ENCODE data around the gene ZSCAN10.
"Not testable (repeated sequence)": the region's sequence is repeated elsewhere in the genome, so short reads cannot be mapped to it uniquely, and the experiment has no call there.

The ZSCAN10 gene

GRCh38 chr16:3141781-3142311, 42.8 kb upstream of the ZSCAN10 start:
- no peak overlapping the region for H2BK12ac ChIP-seq (ENCODE audit: low read length in 2 of 2)
- no peaks in the 10 kb centered on the region for H3K27me3 ChIP-seq (ENCODE audit: control insufficient read depth in 1 of 2, insufficient read depth in 1 of 2, low read length in 2 of 2)
- H3K9ac ChIP-seq (ENCODE audit: low read length): no peak overlapping the region
- no peak overlapping the region for H3K18ac ChIP-seq (ENCODE audit: low read depth in 1 of 2, low read length in 2 of 2)
- 96% methylated on average over 23 of the region's 23 CpGs for WGBS
- no peak overlapping the region for H3K14ac ChIP-seq (ENCODE audit: low read length in 2 of 2)
- DNase-seq: no peak
- peaks cover 12% of the 10 kb centered on the region for H3K79me1 ChIP-seq (replicated peaks; ENCODE audit: low read length, poor library complexity, severe bottlenecking)
- H3K4me3 ChIP-seq (ENCODE audit: insufficient read depth in 1 of 2, low read depth in 1 of 2, low read length in 2 of 2): no peak overlapping the region
- H3K9me3 ChIP-seq (ENCODE audit: control insufficient read depth, low read length): no peaks in the 10 kb centered on the region
- no peak overlapping the region for H2AK5ac ChIP-seq (ENCODE audit: low read length, severe bottlenecking)
- no peak overlapping the region for H2AFZ ChIP-seq (ENCODE audit: low read depth, low read length)
- no peak overlapping the region for H2BK5ac ChIP-seq (ENCODE audit: low read depth, low read length, poor library complexity, severe bottlenecking)
- peaks cover 19% of the 10 kb centered on the region for H3K4me1 ChIP-seq (ENCODE audit: control insufficient read depth, insufficient read depth, low read depth, low read length)
- no peak overlapping the region for H2BK120ac ChIP-seq (ENCODE audit: low read depth, low read length)
- H3K4me2 ChIP-seq (ENCODE audit: low read length, poor library complexity, severe bottlenecking): no peak overlapping the region
- no peak overlapping the region for H2BK15ac ChIP-seq (ENCODE audit: low read depth, poor library complexity, severe bottlenecking)
- H3K36me3 ChIP-seq (ENCODE audit: control insufficient read depth in 1 of 2, insufficient read depth in 2 of 2, low read depth in 1 of 2, low read length in 2 of 2): peaks cover 40 to 56% of the 10 kb centered on the region in 2 experiments
- H3K4ac ChIP-seq (ENCODE audit: low read depth in 1 of 2, low read length in 2 of 2): no peak overlapping the region
- no peak overlapping the region for H4K91ac ChIP-seq (ENCODE audit: low read length)
- no peak overlapping the region for H3K23ac ChIP-seq (ENCODE audit: low read length in 2 of 2)
- H4K8ac ChIP-seq (ENCODE audit: low read length): no peak overlapping the region
- H3K27ac ChIP-seq (ENCODE audit: low read length, poor library complexity, severe bottlenecking): no peak overlapping the region

- H3K18ac ChIP-seq (ENCODE audit: low read depth in 1 of 2, low read length in 2 of 2): no peak overlapping the region
- no peak overlapping the region for H2AFZ ChIP-seq (ENCODE audit: low read depth, low read length)
- H3K36me3 ChIP-seq (ENCODE audit: control insufficient read depth in 1 of 2, insufficient read depth in 2 of 2, low read depth in 1 of 2, low read length in 2 of 2): peaks cover 40 to 56% of the 10 kb centered on the region in 2 experiments
- no peaks in the 10 kb centered on the region for H3K27me3 ChIP-seq (ENCODE audit: control insufficient read depth in 1 of 2, insufficient read depth in 1 of 2, low read length in 2 of 2)
- no peak overlapping the region for H2BK12ac ChIP-seq (ENCODE audit: low read length in 2 of 2)
- no peak overlapping the region for H2BK5ac ChIP-seq (ENCODE audit: low read depth, low read length, poor library complexity, severe bottlenecking)
- no peak overlapping the region for H4K8ac ChIP-seq (ENCODE audit: low read length)
- H3K4ac ChIP-seq (ENCODE audit: low read depth in 1 of 2, low read length in 2 of 2): no peak overlapping the region
- H3K4me3 ChIP-seq (ENCODE audit: insufficient read depth in 1 of 2, low read depth in 1 of 2, low read length in 2 of 2): no peak overlapping the region
- peaks cover 12% of the 10 kb centered on the region for H3K79me1 ChIP-seq (replicated peaks; ENCODE audit: low read length, poor library complexity, severe bottlenecking)
- no peak overlapping the region for H4K91ac ChIP-seq (ENCODE audit: low read length)
- 97% methylated on average over 69 of the region's 69 CpGs for WGBS
- peaks cover 19% of the 10 kb centered on the region for H3K4me1 ChIP-seq (ENCODE audit: control insufficient read depth, insufficient read depth, low read depth, low read length)
- DNase-seq: no peak
- H2BK120ac ChIP-seq (ENCODE audit: low read depth, low read length): no peak overlapping the region
- H3K9ac ChIP-seq (ENCODE audit: low read length): no peak overlapping the region
- H3K23ac ChIP-seq (ENCODE audit: low read length in 2 of 2): no peak overlapping the region
- no peak overlapping the region for H3K14ac ChIP-seq (ENCODE audit: low read length in 2 of 2)
- no peak overlapping the region for H3K27ac ChIP-seq (ENCODE audit: low read length, poor library complexity, severe bottlenecking)
- no peak overlapping the region for H2AK5ac ChIP-seq (ENCODE audit: low read length, severe bottlenecking)
- H3K9me3 ChIP-seq (ENCODE audit: control insufficient read depth, low read length): no peaks in the 10 kb centered on the region
- H2BK15ac ChIP-seq (ENCODE audit: low read depth, poor library complexity, severe bottlenecking): no peak overlapping the region
- no peak overlapping the region for H3K4me2 ChIP-seq (ENCODE audit: low read length, poor library complexity, severe bottlenecking)
Measured at GRCh38 chr16:3140603-3141427, 41.7 kb upstream of the ZSCAN10 start.

GRCh38 chr16:3139561-3139960, 40.5 kb upstream of the ZSCAN10 start:
- Histone ChIP-seq H3K79me1 (replicated peaks; ENCODE audit: low read length, poor library complexity, severe bottlenecking) (peaks cover 14% of the 10 kb centered on the region), H3K4me1 (ENCODE audit: control insufficient read depth, insufficient read depth, low read depth, low read length) (peaks cover 19% of the 10 kb centered on the region), H3K9ac (ENCODE audit: low read length) (peak overlapping the region; percentile 22), H3K27ac (ENCODE audit: low read length, poor library complexity, severe bottlenecking) (peak overlapping the region; percentile 20), H3K36me3 (ENCODE audit: control insufficient read depth in 1 of 2, insufficient read depth in 2 of 2, low read depth in 1 of 2, low read length in 2 of 2) (peaks cover 40 to 56% of the 10 kb centered on the region in 2 experiments)
- H2AK5ac ChIP-seq (ENCODE audit: low read length, severe bottlenecking); H4K91ac ChIP-seq (ENCODE audit: low read length); H2BK5ac ChIP-seq (ENCODE audit: low read depth, low read length, poor library complexity, severe bottlenecking); H3K4ac ChIP-seq (ENCODE audit: low read depth in 1 of 2, low read length in 2 of 2); DNase-seq; H3K4me2 ChIP-seq (ENCODE audit: low read length, poor library complexity, severe bottlenecking); H2AFZ ChIP-seq (ENCODE audit: low read depth, low read length); H3K27me3 ChIP-seq (ENCODE audit: control insufficient read depth in 1 of 2, insufficient read depth in 1 of 2, low read length in 2 of 2); H2BK15ac ChIP-seq (ENCODE audit: low read depth, poor library complexity, severe bottlenecking); H2BK12ac ChIP-seq (ENCODE audit: low read length in 2 of 2); H3K23ac ChIP-seq (ENCODE audit: low read length in 2 of 2); H3K4me3 ChIP-seq (ENCODE audit: insufficient read depth in 1 of 2, low read depth in 1 of 2, low read length in 2 of 2); H3K14ac ChIP-seq (ENCODE audit: low read length in 2 of 2); H4K8ac ChIP-seq (ENCODE audit: low read length); H3K9me3 ChIP-seq (ENCODE audit: control insufficient read depth, low read length); H2BK120ac ChIP-seq (ENCODE audit: low read depth, low read length); H3K18ac ChIP-seq (ENCODE audit: low read depth in 1 of 2, low read length in 2 of 2): not testable (repeated sequence)
- 81% methylated on average over 9 of the region's 9 CpGs for WGBS

- no peak overlapping the region for H2AFZ ChIP-seq (ENCODE audit: low read depth, low read length)
- no peak overlapping the region for H4K8ac ChIP-seq (ENCODE audit: low read length)
- H3K4ac ChIP-seq (ENCODE audit: low read depth in 1 of 2, low read length in 2 of 2): no peak overlapping the region
- H2BK15ac ChIP-seq (ENCODE audit: low read depth, poor library complexity, severe bottlenecking): no peak overlapping the region
- H3K27ac ChIP-seq (ENCODE audit: low read length, poor library complexity, severe bottlenecking): no peak overlapping the region
- no peak overlapping the region for H3K4me2 ChIP-seq (ENCODE audit: low read length, poor library complexity, severe bottlenecking)
- no peak overlapping the region for H2AK5ac ChIP-seq (ENCODE audit: low read length, severe bottlenecking)
- no peak overlapping the region for H2BK5ac ChIP-seq (ENCODE audit: low read depth, low read length, poor library complexity, severe bottlenecking)
- H3K79me1 ChIP-seq (replicated peaks; ENCODE audit: low read length, poor library complexity, severe bottlenecking): peaks cover 14% of the 10 kb centered on the region
- no peak overlapping the region for H4K91ac ChIP-seq (ENCODE audit: low read length)
- H3K23ac ChIP-seq (ENCODE audit: low read length in 2 of 2): no peak overlapping the region
- H3K36me3 ChIP-seq (ENCODE audit: control insufficient read depth in 1 of 2, insufficient read depth in 2 of 2, low read depth in 1 of 2, low read length in 2 of 2): peaks cover 40 to 56% of the 10 kb centered on the region in 2 experiments
- H2BK120ac ChIP-seq (ENCODE audit: low read depth, low read length): no peak overlapping the region
- 91% methylated on average over 14 of the region's 14 CpGs for WGBS
- no peak overlapping the region for H3K18ac ChIP-seq (ENCODE audit: low read depth in 1 of 2, low read length in 2 of 2)
- H3K4me1 ChIP-seq (ENCODE audit: control insufficient read depth, insufficient read depth, low read depth, low read length): peaks cover 13% of the 10 kb centered on the region
- DNase-seq: no peak
- peak overlapping the region; percentile 22 for H3K9ac ChIP-seq (ENCODE audit: low read length)
- no peak overlapping the region for H2BK12ac ChIP-seq (ENCODE audit: low read length in 2 of 2)
- no peaks in the 10 kb centered on the region for H3K27me3 ChIP-seq (ENCODE audit: control insufficient read depth in 1 of 2, insufficient read depth in 1 of 2, low read length in 2 of 2)
- H3K9me3 ChIP-seq (ENCODE audit: control insufficient read depth, low read length): no peaks in the 10 kb centered on the region
- no peak overlapping the region for H3K14ac ChIP-seq (ENCODE audit: low read length in 2 of 2)
- H3K4me3 ChIP-seq (ENCODE audit: insufficient read depth in 1 of 2, low read depth in 1 of 2, low read length in 2 of 2): no peak overlapping the region
Measured at GRCh38 chr16:3138823-3139426, 39.8 kb upstream of the ZSCAN10 start.

Measured in mesenchymal stem cell (in vitro differentiated cells and primary cell).